Smooth muscle cell of the brain vasculature (primary cell): ENCODE results near the gene SATB2.

Experiments used
- DNase-seq: peaks from one replicate; pipeline ENCODE4 v3.0.0-alpha.2; 2012; ENCODE audit warnings: low read depth, low spot score

Gene SATB2

DNA sequence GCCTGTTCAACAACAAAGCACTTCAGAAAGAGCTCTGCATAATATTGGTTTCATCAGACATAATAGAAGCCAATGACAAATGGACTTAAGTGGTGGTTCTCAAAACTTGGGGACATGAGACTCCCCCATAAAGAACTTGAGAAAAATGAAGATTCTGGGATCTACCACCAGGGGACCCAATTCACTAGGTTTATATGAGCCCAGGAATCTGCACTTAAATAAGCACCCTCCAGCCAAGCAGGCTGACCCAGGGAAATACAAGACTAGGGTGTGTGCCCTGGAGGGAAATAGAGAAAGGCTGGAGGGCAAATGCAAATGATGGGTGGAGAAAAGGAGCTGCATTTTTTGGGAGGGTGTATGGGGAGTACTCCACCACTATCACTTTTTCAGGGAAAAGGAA, 52.5 kb downstream of the SATB2 start:
- DNase-seq: no peak

DNA sequence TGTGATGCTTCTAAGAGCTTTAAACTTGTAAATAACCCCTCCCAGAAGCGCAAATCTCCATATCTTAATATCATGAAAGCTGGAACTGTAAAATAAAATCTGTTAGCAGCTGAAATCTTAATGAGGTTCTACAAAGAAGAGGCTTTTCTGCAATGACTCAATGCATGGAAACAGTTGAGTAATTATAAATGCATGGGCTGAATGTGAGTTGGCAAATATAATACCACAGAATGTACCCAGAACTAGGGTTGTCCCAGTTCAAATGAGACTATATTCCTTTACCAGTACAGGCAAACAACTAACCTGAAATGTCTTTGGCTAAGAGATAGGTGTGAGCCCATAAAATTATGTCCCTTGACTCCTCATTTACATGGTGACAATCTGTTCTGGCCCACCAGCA, 52.9 kb downstream of the SATB2 start:
- no peak for DNase-seq

DNA sequence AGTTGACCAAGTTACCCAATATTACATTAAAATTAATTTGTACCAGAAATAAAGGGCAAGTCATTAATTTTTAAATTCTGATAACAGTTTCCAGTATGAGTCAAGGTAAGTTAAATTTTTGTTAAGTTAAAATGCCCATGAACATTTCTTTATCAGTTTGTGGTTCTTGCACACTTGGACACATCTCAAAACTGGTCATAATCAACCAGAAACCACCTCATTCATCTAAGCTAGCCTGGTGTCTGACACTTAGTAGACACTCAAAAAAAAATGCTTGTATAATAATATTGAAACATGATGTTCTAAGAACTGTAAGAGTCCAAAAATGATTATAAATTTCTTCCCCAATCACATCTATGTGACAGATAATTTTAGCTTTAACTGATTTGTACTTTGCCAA, 62.4 kb downstream of the SATB2 start:
- no peak for DNase-seq

DNA sequence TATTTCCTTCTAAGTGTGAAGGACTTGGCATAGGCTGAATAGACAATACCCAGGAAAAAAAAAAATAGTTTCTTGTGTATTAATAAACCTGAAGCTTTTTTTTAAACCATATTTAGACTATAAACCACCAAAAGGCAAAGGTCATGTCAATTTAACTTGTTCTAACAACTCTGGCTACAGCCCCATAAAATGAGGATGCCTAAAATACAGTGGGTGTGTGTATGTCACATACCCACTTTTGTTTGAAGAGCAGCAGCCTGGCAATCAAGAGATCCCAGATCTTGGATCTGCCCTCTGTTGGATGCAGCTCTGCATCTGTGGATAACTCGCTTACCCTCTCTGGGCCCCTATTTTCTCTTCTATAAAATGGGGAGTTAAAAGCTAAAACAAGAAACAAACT, 65.4 kb downstream of the SATB2 start:
- DNase-seq: no peak

DNA sequence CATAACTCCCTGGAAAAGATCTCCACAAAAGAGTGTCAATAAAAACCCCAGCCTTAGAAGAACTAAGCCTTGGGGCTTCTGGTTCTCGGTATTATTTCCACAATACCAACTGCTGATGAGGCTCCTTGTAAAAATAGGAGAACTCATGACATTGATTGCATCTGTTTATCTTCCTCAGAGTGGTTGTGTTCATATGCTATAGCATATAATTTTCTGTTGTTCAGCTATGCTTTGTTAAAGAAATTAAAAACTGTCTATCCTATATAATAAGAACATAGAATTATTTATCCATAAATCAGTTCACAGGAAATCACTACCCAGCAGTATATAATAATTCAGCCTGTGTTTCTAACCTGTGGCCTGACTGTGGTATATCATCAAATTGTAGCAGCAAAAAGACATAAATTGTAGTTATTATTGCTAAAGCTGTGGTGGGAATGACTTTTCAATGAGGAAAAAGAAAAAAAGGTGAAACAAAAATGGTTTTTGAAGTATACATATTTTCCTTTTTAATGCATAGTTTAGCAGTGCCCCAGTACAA, 68.9 kb downstream of the SATB2 start:
- no peak for DNase-seq

DNA sequence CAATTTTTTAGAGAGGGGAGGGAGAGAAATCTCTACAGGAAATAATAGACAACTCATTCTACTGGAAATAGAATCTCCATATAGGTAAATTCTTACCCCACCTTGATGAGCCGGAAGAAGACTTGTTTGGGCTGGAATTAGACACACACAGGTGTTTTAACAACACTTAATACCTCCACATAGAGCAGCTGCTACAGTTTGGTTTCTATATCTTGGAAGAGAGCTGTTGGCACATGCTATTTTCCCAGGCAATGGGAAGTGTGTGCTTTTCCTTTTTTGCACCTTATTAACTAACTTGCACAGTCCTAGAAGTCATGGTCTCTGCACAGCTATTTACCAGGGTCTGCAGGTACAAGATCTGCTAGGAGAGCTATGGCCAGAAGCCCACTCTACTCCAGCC, 73.7 kb downstream of the SATB2 start:
- DNase-seq: no peak

DNA sequence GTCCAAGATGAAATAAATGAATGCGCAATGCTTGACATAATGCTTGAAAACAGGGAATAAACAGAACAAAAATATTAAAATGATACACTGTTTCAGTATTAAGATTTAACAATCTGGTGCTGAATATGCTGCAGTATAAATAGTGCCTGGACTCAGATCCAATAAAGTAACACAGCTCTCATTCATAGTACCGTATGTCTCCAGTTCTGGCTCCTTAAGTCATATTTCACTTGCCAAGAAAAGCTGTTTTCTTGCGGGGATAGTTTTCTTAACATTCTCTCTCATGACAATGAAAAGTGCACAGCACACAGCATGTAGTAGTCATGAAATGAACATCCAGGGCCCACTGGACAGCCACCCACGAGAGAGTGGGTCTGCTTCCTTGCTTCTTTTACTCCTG, 74.7 kb downstream of the SATB2 start:
- DNase-seq: no peak

DNA sequence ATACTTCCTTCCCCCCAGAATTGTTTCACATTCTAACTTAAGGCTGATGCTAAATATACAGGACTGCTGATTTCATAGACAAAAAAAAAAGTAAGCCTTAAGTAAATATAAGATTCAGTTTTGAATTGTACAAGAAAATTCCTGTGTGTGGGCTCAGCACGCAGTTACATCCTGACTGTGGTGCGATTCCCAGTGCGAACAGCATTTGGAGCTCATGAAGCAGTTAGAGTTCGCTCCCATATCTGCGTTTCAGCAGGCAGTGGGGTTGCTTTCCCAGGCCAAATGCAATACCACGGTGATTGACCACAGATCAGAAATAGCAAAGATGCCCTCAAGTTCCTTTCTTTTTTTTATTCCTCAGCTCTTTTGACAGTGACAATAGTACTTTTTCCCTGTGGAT, 75.6 kb downstream of the SATB2 start:
- peak; percentile 28 for DNase-seq

DNA sequence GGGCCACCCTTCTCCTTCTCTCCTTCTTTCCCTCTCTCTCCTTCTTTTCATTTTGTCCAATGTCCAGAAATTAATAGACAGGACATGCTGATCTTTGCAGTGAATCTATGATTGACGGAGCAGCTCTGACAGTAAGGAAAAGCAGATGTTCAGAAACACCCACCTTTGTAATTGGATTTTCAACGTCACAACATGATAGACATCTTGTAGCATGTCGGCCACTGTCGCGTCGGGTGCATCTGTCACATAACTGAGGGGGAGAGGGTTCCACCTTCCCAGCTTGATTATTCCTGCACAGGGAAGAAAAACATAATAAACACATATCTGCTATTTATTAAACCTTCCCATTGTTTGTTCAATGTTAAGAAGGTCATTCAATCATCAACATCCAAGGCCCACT, 76.2 kb downstream of the SATB2 start:
- DNase-seq: no peak

DNA sequence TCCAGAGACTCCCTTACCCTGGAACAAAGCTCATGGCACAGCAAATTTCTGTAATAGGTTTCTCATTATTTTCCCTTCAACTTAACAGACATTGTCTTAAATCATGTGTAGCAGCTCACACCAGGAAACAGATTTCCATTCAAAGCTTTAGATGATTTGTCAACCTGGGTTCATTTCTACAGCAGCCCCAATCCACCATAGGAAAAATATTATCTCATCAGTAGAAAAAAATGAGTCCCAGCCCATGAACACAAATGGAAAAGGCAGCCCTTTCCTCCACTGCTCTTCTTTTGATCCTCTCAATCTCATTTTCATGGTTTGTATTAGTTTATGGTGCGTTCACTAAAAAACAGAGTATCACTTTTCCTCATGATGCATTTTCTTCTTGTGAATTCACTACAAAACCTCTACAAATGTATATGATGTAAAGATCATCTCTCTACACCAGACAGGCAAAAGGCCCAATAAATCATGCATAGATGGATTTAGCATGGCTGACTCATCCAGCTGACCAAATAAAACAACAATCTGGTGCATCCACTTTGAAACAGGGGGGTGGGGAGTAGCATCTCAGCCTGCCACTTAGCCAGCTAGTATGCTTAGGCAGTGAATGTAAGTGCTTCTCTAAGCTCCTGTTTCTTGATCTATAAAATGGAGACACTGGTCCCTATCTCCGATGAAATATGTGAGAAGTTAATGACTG, 78.6 kb downstream of the SATB2 start:
- peak; percentile 28 for DNase-seq

DNA sequence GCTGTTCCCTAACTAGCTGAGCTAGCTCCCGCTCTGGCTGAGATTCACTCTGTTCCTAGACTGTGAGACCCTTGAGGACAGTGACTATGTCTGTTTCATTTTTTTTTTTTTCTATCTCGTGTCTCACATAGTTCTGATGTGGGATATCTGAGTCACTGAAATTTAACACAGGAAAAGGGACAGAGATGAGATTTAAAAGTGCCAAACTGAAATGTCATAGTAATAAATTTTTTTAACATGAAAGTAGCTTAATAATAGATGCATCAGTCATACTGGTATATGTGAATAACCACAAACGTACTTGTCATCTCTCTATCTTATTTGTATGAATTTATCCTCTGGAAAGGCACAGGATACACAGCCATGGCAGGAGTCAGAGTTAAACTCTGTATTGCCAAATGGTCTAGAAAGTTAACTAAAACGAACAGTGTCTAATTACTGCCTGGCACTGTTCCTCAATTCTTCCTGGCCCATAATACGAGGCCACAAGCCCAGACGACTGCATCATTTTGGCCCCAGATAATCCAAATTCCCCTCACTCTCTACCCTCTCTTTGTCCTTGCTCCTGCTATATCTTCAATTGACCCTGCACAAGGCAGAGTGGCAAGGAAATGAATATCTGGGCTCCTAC, 87.5 kb downstream of the SATB2 start:
- DNase-seq: no peak

DNA sequence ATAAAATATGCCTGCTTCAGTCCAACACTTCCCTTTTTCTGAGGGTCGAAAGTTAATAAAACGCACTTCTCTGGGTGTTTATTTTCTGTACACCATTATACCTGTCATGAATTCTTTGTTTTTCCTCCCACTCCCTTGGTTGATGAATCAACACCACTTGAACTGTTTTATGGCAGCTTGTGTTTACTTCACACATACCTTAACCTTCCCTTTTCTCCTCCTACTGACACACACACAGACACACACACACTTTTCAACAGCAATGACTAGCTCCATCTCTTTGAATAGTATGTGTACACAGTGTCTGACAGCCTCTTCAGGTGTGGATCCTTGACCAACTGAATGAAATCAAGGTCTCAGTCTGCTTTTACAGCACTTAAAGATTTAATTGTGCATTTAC, 91.3 kb downstream of the SATB2 start:
- DNase-seq: no peak

DNA sequence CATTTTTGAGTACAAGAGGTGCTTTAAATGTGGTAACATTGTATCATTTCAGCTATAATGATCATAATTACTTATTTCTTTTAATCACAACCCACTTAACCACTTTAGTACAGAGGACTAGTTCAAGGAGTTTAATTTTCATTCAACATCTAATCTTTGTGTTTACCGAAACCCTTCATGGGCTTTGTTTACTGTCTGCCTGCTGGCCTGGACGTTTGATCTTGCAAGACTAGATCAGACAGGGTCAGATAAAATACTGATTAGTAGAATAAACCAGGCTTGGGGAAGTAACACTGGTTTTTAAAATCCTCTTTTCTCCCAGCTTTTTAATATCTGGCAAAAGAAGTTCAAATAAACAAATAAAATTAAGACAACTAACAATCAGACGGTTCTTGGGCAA, 93.6 kb downstream of the SATB2 start:
- DNase-seq: no peak

DNA sequence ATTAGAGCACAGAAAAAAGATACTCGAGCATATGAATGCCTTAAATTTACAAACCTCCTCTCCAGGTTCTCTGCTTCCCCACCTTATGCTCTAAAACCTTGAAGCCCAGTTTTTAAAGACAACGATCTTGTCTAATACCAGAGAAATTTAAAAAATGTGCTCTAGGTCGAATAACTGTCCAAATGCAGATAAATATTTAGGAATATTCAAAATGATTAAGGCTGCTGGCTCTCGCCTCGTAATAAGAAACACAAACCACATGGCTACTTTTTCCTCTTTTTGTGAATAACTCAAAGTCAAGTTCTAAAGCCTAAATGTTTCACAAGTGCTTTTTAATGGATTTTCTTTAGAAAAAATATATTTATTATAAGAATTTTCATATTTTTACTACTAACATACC, 101.3 kb downstream of the SATB2 start:
- DNase-seq: no peak

DNA sequence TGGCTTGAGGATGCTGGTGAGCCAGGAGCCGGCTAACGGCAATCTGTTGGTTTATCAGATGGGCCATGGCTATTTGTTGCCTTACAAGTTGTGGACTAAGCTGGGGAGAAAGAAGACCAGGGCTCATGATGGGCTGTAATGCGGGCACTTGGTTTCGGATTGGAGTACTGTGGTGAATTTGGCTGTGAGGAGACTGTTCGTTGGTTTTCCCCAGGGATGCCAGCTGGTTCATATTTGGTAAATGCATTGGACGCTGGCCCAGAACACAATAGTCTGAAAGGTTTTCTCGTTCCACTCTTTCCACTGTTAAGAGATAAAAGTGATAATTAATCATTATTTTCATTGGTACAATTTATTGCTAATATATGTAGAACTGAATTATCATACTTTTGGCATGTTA, 108.9 kb downstream of the SATB2 start:
- DNase-seq: no peak

DNA sequence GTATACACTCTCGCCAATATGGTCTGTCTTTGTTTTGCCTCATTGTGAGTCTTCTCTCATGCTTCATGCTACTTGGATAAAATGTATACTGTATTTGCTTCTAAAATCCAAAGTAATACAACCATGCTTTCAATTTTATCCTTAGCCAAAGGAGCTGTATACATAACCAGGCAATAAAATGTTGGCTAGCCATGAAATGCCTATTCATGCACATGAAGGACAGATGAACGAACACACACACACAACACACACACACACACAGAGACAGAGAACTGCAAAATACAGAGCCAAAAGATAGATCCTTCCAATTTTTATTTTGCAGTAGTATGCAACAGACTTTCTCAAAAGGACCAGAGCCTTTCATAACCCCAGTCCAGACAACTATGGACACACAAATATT, 113.7 kb downstream of the SATB2 start:
- DNase-seq: no peak

DNA sequence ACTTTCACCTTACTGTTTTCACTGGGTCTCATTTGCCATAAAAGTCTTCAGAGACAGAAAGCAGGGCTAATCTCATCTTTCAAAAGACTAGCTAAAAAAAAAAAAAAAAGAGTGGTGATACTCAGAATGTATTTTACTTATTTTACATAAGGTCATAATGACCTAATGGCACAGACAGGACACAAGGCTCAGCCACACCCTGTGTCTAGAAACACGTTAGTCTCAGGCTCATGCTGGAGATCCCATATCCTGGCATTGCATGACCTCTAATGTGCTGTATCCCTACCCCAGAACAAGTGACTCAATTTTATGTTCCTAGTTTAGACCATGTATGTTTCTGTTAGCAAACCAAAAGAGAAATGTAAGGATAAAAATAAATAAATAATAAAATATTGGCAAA, 115.4 kb downstream of the SATB2 start:
- DNase-seq: no peak

DNA sequence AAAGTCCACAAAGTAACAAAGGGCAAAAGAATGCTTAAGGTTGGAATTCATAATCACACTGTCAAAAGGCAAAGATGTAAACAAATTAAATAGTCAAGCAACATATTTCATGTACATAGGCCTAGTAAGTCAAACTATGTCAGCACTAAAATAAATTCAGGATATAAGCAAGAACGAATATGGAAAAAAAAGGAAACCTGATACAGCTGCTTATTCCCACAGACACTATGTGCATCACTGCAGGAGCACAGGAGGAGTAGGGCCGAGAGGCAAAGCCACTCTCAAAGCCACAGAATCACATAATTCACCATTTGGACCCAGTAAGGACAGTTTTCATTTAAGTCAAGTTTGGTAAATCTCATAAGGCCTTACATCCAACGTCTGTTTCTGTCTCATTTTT, 116.6 kb downstream of the SATB2 start:
- no peak for DNase-seq

DNA sequence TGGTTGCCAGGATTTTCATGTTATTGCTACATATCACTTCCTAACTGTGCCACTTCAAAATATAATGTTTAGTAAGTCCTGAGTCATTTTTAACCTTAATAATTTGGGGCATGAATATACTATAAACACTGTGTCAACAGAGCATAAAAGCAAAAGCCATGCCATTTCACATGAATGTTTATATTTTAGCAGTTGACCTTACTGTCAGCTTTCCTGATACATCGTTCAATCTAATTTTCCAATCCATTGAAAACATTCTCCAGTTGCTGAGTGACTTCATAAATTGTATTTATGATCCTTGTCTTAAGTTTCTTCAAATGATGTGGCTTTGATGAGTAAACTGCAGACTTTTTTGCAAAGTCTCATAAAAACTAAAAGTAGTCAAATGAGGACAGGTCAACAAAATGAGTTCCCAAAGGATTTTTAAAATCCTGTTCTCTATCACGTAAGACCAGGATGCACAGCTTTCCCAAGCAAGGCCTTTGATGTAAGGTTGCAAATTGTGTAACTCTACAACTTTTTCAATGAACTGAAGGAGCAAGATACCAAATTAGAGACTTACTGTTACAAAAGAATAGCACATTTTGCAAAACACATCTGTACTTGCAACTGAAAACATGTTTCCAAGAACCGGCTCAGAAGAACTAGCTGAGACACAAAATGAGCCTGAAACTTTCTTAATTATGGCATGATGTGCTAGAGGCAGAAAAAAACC, 117.7 kb downstream of the SATB2 start:
- DNase-seq: no peak

DNA sequence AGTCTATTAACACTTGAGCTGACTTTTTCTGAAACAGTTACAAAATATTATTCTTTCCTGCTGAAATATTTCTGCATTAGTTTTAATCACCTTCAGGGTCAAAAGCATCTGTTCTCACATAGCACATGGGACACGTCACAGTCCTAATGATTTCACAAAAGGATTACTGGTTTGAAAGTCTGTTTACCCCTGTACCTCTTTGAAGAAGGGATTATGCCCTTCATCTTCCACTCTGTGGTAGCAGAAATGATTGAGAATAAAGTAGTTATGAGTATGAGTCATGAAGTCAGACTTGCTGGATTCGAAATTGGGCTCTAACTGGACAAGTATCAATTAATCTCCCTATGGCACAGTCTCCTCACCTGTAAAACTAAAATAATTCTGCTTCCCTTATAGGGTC, 121.2 kb downstream of the SATB2 start:
- DNase-seq: no peak

DNA sequence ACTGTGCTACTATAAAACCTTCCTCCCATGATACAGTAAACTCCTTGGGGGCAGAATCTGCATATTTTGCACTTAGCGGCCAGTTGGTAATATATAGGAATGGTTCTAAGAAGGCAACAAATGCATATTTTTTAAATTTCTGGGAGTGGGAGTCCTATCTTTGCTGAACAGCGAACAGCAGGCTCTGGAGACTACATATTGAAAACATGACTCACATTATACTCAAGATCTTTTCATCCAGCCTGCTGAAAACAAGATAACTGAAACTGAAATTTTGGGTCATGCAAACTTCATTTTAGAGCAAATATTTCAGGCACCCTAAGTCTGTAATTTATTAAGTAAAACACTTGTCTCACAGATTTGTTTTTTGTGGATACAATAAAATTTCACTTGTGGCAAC, 122.2 kb downstream of the SATB2 start:
- no peak for DNase-seq

DNA sequence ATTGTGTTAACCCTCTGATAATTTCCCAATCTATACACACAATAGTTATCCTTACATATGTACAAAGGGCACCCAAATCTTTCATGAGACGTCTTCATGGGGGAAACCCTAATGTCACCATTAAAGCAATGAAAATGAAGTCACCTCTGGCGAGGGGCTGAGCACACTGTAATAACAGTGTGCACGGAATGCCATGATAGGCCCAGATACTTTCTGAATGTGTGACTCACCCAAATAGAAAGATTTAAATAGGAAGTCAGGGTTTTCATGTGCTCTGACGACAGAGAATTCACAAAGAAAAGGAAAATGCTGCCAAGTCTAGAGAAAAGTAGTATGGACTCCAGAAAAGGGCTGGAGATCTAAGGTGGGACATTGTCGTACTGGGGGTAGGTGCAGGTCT, 128.3 kb downstream of the SATB2 start:
- DNase-seq: no peak

DNA sequence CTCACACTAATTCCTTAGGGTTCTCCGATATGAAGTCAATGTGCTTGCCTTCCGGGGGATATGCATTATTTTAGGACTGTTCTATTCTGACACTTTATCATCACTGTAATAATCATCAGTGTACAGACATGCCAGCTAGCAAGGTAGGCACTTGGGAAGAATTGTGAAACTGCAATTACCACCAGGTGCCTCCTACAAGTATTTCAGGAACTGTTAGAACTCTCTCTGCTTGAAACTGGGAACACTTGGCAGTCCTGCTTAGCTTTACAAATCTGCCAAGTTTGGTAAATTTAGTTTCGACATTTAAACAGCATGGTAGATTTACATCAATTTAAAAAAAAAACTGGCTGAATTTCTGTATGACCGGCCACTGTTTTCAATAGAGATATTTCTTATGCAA, 128.7 kb downstream of the SATB2 start:
- no peak for DNase-seq
